HEK293 (cell line): ENCODE measurements around the gene DCANP1.

Source experiments
- ZNF792 ChIP-seq: fragments of 450-650 bp; formaldehyde crosslinking; IDR thresholded peaks from 2 replicates; pipeline ENCODE4 v1.5.1; 2016; ENCODE audit warnings: missing biosample characterization, missing genetic modification characterization
- ZSCAN4 ChIP-seq: fragments of 450-650 bp; formaldehyde crosslinking; IDR thresholded peaks from 2 replicates; pipeline ENCODE4 v1.5.1; 2017; ENCODE audit warnings: missing biosample characterization, missing genetic modification characterization

- TF ChIP-seq ZNF792 (tag by site-specific recombination) (no peak), ZSCAN4 (tag by site-specific recombination) (no peak)
Observed at GRCh38 chr5:135440916-135441315, 6.2 kb downstream of the DCANP1 start.
